GM21381 (cell line): ENCODE measurements around the gene DNPH1.

Experiments used
- ATAC-seq: cut with Tn5 transposase; IDR thresholded peaks from one replicate; pipeline ENCODE4 v1.9.1; 2021; ENCODE audit warnings: mild to moderate bottlenecking, moderate library complexity; ENCODE audit not compliant: unreplicated experiment

Gene DNPH1

DNA sequence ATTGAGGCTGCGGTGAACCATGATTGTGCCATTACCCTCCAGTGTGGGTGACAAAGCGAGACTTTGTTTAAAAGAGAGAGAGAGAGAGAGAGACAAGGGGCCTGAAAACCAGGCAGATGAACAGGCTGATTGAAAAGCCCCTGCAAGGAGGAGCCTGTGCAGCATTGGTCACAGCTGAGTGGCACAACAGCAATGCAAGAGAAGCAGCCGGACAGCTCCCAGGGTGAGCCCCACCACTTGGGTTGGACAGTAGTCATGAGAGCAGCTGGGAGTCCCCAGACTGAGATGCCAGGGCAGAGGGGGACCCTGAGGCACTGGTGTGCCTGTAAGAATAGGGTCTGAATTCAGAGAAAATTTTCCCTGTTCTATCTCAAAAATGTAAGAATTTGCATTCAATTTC, 10.2 kb downstream of the DNPH1 start:
- ATAC-seq = no peak

DNA sequence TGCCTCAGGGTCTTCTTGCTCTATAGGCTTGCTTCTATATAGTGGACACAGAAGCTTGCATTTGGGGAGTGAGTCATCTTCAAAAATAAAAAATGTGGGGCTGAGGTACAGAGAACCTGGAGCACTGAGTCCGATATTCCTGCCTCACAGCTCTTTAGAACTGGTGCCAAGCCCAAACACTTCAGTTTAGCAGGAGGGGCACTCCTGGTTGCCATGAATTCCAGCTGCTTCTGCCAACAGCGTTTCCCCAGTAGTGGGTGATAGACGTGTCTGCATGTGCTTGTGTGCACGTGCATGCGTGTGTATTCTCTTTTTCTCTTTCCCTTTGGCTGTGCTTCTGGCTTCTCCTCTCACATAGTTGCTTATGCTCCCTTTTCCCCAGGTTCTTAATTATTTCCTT, 11.9 kb downstream of the DNPH1 start:
- ATAC-seq = no peak

DNA sequence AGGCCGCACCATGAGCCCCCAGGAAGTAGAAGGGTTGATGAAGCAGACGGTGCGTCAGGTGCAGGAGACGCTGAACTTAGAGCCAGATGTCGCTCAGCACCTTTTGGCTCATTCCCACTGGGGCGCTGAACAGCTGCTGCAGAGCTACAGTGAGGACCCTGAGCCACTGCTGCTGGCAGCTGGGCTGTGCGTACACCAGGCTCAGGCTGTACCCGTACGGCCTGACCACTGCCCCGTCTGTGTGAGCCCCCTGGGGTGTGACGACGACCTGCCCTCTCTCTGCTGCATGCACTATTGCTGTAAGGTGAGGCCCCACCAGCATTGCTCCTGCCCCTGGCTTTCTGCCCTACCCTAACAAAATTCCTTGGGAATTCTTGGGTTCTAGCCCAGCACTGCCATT, 13.1 kb downstream of the DNPH1 start:
- ATAC-seq = no peak

DNA sequence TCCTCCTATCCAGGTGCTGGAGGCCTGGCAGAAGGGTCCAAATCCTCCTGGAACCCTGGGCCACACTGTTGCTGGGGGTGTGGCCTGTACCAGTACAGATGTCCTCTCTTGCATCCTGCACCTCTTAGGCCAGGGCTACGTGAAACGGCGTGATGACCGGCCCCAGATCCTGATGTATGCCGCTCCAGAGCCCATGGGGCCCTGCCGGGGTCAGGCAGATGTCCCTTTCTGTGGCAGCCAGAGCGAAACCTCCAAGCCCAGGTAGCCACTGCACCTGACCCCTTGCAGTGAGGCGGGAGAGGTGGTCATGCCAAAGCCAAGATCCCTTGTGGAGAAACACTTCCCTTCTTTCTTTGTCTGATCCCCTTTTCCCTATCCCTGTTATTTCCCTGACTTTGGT, 14.2 kb downstream of the DNPH1 start:
- ATAC-seq = no peak

DNA sequence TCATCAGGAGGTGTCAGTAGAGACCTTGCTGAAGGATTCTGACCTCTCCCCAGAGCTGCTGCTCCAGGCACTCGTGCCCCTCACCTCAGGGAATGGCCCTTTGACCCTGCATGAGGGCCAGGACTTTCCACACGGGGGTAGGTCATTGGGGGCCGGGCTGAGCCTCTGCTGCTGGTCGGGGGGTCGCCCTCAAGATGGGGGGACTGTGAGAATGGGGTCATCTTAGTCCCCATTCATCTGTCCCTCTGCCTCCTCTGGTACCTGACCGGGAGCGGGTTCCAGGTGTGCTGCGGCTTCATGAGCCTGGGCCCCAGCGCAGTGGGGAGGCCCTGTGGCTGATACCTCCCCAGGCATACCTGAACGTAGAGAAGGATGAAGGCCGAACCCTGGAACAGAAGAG, 15.8 kb downstream of the DNPH1 start:
- ATAC-seq = no peak

DNA sequence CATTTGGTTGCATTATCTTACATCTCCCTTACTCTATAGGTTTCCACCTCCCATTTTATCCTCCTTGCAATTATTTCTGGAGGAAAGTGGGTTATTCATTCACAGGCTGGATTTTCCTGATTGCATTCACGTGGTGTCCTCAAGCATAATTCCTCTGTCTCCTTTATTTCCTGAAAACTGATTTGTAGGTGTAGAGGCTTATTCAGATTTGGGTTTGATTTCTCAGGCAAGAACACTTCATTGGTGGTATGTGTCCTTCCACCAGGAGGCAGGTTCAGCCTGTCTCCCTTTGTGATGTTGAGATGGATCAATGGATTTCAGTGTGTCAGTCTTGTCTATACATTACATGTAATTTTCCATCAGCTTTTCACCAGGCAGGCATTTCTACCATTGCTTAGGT, 17.3 kb downstream of the DNPH1 start:
- no peak for ATAC-seq

DNA sequence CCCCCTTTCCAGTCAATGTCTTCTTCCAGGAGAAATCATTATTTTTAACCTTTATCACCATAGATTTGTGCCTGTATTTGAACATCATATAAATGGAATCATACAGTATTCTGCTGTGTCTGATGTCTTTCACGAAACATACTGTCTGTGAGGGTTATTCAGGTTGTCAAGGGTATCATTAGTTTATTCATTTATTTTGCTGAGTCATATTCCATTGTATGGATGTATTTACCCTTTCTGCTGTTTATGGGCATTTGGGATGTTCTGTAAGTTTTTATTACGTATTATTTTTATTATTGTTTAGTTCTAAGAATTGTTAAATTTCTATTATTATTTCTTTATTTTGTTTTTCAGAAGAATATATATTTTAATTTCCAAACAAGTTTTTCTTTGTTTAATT, 22.0 kb downstream of the DNPH1 start:
- no peak for ATAC-seq

DNA sequence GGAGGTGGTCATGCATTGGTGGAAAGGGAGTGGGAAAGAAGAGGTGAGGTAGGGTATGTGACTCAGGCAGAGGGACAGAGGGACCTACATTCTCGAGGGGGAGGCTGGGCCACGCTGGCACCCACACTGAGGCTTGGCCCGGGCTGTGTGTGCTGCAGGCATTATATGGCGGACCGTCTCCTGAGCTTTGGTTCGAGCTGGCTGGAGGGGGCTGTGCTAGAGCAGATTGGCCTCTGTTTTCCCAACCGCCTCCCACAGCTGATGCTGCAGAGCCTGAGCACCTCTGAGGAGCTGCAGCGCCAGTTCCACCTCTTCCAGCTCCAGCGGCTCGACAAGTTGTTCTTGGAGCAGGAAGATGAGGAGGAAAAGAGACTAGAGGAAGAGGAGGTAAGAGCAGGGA, 23.4 kb downstream of the DNPH1 start:
- no peak for ATAC-seq

DNA sequence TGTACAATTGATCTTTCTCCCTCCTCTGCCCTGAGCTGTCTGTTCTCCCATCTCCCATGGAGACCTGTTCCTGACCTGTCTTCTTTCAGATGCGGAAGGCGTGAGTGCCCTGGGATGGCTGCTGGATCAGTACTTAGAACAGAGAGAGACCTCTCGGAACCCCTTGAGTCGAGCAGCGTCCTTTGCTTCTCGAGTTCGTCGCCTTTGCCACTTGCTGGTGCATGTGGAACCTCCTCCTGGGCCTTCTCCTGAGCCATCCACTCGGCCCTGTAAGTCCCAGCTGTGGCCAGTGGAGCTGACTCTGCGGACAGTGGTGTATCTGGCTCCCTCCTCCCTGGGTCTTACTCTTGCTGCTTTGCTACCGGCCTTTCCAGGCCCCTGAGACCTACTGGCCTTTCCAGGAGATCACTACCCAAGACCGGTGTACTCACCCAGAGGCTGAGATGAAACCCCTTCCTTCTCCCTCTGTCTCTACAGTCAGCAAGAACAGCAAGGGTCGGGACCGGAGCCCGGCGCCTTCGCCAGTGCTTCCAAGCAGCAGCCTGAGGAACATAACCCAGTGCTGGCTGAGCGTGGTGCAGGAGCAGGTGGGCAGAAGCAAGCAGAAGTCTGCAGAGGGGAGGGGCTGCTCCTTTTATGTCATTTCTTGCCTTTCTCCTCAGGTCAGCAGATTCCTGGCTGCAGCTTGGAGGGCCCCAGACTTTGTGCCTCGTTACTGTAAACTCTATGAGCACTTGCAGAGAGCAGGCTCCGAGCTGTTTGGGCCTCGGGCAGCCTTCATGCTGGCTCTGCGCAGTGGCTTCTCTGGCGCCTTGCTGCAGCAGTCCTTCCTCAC, 24.8 kb downstream of the DNPH1 start:
- no peak for ATAC-seq

DNA sequence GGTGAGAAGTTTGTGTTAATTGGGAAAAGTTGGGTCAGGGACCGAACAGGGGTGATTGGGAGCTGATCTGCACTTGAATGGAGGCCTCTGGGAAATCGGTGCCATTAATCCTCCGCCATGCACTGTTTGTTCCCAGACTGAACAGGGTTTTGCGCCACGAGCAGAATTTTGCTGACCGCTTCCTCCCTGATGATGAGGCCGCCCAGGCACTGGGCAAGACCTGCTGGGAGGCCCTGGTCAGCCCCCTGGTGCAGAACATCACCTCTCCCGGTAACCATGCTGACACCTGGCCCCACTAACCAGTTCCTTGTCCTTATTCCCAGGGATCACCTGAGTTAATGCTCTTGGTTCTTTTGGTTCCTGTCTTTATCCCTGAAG, 25.6 kb downstream of the DNPH1 start:
- no peak for ATAC-seq

DNA sequence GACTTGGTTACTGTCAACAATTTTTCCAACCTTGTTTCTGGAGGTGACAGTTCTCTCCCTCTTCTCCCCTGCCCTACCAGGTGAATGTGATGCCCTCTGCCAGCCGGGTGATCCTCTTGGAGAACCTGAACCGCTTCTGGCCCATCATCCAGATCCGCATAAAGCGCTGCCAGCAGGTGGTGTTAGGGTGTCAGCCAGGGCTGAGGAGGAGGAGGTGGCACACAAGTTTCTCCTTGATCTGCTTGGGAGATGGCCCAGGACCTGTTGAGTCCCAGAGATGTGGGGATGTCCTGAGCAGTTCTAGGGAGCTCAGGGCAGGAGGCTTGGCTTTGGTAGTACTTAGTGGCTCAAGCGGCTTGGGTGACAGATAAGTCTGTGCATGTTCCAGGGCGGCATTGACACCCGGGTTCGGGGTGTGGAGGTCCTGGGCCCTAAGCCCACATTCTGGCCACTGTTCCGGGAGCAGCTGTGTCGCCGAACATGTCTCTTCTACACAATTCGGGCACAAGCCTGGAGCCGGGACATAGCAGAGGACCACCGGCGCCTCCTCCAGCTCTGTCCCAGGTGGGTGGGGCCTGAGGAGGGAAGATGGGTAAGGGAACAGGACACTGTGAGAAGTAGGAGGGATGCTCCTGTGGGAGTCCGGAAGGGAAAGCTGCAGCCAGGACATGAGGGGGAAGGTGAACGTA, 26.1 kb downstream of the DNPH1 start:
- ATAC-seq = no peak

DNA sequence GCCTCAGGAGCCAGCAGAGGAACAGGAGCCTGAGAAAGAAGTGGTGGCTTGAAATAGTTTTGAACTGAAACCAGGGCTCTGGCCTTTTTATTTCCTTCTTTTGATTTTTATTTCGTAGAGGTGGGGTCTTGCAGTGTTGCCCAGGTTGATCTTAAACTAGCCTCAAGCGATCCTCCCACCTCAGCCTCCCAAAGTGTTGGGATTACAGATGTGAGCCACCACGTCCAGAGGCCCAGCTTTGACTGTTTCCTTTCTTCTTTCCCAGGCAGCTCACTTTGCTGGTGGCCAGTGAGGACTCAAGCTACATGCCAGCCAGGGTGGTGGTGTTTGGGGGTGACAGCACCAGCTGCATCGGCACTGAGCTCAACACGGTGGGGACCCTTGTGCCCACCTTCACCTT, 26.8 kb downstream of the DNPH1 start:
- ATAC-seq = no peak

DNA sequence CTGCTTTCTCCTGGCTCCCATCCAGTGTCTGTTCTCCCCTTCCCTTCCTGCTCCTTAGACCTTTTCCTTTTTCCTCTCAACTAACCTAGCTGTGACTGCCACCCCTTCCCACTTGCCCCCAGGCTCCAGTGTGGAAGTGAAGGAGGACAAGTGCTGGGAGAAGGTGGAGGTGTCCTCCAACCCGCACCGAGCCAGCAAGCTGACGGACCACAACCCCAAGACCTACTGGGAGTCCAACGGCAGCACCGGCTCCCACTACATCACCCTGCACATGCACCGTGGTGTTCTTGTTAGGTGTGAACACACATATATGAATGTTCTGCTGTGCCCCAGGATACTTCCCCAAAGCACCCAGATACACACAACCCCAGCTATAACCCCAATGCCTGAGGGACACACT, 28.7 kb downstream of the DNPH1 start:
- ATAC-seq = no peak

DNA sequence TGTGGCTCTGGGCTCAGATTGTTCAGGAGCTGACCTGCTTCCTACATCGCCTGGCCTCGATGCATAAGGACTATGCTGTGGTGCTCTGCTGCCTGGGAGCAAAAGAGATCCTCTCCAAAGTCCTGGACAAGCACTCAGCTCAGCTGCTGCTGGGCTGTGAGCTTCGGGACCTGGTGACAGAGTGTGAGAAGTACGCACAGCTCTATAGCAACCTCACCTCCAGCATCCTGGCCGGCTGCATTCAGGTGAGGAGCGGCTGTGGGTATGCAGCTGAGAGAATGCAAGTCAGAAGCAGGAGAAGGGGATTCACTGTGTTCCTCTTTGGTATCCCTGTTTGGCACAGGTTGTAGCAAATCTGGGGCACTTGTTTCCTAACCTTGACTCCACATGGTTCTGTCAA, 29.4 kb downstream of the DNPH1 start:
- ATAC-seq = no peak

DNA sequence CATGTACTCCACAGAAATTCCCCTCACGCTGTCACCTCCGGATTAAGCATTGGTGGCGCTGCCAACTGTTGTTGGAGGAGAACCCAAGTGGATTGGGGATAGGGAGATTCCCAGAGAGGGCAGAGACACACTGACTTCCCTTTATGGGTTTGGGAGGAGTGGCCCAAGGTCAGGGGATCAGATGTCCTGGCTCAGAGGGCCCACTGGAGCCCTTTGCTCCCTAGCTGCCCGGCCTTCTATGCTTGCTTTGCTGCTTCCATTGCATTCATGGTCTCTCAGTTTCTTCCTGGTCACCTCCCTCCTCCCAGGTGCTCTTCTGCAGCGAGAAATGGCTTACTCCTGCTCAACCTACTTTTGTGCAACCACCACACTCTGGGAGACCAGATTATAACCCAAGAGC, 32.9 kb downstream of the DNPH1 start:
- no peak for ATAC-seq

DNA sequence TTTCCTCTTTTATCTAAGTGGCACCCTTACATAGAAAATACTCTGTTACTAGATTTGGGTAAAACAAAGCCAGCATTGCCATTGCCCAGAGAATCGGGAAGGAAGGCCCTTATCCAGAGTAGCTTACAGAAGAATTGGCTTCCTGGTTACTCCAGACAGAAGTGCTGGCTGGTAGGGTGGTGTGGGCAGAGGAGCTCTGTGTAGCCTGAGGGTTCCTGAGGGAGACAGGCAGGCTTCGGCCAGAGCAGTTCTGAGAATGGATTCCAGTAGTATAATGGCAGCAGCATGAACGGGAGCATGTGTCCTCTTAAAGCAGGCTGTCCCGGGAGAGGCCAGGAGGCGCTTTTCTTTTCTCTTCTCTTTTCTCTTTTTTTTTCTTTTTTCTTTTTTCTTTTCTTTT, 35.4 kb downstream of the DNPH1 start:
- no peak for ATAC-seq

DNA sequence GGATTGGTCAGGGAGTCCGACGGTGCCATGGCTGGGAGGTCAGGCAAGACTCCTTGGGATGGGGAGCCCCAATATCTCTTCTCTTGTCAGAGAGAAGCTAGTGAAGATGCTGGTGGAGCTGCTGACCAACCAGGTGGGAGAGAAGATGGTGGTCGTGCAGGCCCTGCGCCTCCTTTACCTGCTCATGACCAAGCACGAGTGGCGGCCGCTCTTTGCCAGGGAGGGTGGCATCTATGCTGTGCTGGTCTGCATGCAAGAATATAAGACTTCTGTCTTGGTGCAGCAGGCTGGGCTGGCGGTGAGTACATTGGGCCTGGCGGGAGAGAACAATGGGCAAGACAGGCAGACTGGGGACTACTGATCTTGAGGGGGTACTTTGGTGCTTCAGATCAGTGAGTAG, 36.4 kb downstream of the DNPH1 start:
- ATAC-seq = no peak

DNA sequence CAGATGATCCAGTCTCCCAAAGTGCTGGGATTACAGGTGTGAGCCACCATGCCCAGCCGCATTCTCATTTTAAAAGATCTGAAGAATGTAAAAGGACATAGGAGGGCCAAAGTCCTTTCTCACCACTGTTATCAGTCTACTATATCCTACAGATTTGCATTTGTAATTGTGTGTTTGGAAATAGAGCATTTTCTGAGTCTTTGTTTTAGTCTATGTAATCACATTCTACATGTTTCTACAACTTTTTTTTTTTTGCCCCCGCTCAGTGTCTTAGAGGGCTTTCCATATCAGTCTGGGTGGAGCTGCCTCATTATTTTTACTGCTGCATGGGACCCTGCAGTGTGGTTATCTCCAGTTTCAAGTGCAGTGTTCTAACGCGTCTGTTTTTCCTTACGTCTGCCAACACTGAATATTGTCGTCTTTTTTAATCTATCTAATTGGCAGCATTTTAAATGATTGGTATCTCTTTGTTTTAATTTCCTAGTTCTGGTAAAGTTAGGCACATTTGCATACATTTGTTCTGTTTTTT, 39.4 kb downstream of the DNPH1 start:
- ATAC-seq = no peak

DNA sequence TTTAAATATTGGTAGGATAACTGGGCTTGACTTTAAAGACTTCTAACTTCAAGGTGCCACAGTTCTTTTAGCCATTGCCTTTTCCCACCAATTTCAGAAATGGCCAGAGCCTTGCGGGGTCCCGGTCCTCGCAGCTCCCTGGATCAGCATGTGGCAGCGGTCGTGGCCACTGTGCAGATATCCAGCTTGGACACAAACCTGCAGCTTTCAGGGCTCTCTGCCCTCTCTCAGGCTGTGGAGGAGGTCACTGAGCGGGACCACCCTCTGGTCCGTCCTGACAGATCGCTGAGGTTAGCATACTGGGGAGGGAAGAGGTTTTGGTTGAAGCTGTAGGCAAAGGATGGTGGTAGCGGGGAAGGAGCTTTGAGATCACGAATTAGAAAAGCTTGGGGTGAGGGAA, 40.9 kb downstream of the DNPH1 start:
- no peak for ATAC-seq

DNA sequence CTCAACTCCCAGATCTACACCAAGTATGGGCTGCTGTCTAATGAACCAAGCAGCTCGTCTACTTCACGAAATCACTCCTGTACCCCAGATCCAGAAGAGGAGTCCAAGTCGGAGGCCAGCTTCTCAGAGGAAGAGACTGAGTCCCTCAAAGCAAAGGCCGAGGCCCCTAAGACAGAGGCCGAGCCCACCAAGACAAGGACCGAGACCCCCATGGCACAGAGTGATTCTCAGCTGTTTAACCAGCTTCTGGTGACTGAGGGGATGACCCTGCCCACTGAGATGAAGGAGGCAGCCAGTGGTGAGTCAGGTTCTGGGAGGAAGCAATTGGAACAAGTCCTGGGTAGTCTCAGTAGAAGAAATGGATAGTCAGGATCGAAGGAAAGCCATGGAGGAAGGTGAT, 41.5 kb downstream of the DNPH1 start:
- ATAC-seq = no peak

DNA sequence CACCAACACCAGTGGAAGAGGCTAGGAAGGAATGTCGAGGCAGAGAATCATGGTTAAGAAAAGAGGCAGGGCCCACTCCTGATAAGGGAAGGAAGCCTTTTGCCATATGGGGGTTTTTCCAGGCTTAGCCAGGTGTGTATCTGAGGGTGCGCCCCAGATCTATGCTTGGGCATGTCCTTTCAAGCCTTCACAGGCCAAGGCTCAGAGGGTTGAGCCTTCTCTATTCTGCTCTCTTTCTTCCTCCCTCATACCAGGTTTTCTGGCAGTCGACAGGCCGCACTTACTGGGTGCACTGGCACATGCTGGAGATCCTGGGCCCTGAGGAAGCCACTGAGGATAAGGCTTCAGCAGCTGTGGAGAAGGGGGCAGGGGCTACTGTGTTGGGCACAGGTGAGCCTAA, 42.6 kb downstream of the DNPH1 start:
- no peak for ATAC-seq

DNA sequence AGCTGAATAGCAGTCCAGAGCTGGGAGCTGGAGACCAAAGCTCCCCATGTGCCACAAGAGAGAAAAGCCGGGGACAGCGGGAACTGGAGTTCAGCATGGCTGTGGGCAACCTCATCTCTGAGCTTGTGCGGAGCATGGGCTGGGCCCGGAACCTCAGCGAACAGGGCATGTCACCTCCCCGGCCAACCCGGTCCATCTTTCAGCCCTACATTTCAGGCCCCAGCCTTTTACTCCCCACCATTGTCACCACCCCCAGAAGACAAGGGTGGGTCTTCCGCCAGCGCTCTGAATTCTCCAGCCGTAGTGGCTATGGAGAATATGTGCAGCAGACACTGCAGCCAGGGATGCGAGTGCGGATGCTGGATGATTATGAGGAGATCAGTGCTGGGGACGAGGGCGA, 43.3 kb downstream of the DNPH1 start:
- ATAC-seq = no peak
